ENCODE data around the gene HEY2.

GRCh38 chr6:125741336-125741735, 8.1 kb upstream of the HEY2 start:
- TF ChIP-seq CTCF (IDR thresholded peaks at IDR 0.05) (no peak), POLR2A (IDR thresholded peaks at IDR 0.05) (no peak)

Measured in ovary (tissue), 3 donors.